ENCODE data around the gene NT5C.

- TF ChIP-seq, protein P1, sequence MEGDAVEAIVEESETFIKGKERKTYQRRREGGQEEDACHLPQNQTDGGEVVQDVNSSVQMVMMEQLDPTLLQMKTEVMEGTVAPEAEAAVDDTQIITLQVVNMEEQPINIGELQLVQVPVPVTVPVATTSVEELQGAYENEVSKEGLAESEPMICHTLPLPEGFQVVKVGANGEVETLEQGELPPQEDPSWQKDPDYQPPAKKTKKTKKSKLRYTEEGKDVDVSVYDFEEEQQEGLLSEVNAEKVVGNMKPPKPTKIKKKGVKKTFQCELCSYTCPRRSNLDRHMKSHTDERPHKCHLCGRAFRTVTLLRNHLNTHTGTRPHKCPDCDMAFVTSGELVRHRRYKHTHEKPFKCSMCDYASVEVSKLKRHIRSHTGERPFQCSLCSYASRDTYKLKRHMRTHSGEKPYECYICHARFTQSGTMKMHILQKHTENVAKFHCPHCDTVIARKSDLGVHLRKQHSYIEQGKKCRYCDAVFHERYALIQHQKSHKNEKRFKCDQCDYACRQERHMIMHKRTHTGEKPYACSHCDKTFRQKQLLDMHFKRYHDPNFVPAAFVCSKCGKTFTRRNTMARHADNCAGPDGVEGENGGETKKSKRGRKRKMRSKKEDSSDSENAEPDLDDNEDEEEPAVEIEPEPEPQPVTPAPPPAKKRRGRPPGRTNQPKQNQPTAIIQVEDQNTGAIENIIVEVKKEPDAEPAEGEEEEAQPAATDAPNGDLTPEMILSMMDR (conservative IDR thresholded peaks at IDR 0.05; ENCODE audit: low read length): no peak
- TF ChIP-seq EZH2phosphoT487 (IDR thresholded peaks at IDR 0.05; ENCODE audit: borderline replicate concordance): no peak
These were observed 33.7 kb downstream of the NT5C start for GRCh38 chr17:75097865-75098264.
